OCI-LY1 (cell line): ENCODE data around the gene SEMA3C.

Source experiments
- CTCF ChIP-seq: fragments of 200-600 bp; sonication (generic), shearing (Covaris generic); IDR thresholded peaks from 2 replicates; pipeline ENCODE4 v1.5.1; 2017; ENCODE audit warnings: mild to moderate bottlenecking, antibody characterized with exemption, low read length, moderate library complexity, mixed read lengths
- EZH2 ChIP-seq: fragments of 200-600 bp; sonication (generic), shearing (Covaris generic); IDR thresholded peaks from 2 replicates; pipeline ENCODE4 v1.8.0; 2017; ENCODE audit warnings: borderline replicate concordance, mixed run types, mild to moderate bottlenecking, antibody characterized with exemption, low read length, moderate library complexity, mixed read lengths

GRCh38 chr7:80895056-80895455 lies 23.8 kb downstream of the SEMA3C start:
- TF ChIP-seq CTCF: no peak
- no peak for TF ChIP-seq EZH2
